ENCODE data around the gene SPEM2. TPM values are rescaled to one million over a fixed set of nuclear protein-coding genes. Genes with fewer than 3 reads are reported as not detected.

The SPEM2 gene
- total RNA-seq, 1 donor from 2014 or later, result not detected

GRCh38 chr17:7398612-7399011 is 26.8 kb upstream of the SPEM2 start:
- Mint-ChIP-seq H3K36me3 (ENCODE audit: low read depth) (peaks cover 3% of the 10 kb centered on the region), H3K4me3 (peak overlapping the region; percentile 71), H3K9me3 (no peaks in the 10 kb centered on the region), H3K27ac (ENCODE audit: unreplicated experiment) (no peak overlapping the region), H3K27me3 (ENCODE audit: low read depth) (no peaks in the 10 kb centered on the region), H3K4me1 (peaks cover 32% of the 10 kb centered on the region)
- no peak for DNase-seq (ENCODE audit: low read depth, low spot score)
- no peak for TF ChIP-seq CTCF (conservative IDR thresholded peaks at IDR 0.05)

- H3K9me3 Mint-ChIP-seq, result no peaks in the 10 kb centered on the region
- DNase-seq (ENCODE audit: low read depth, low spot score), result peak; percentile 34
These were observed 22.2 kb upstream of the SPEM2 start for GRCh38 chr17:7403043-7403726.

GRCh38 chr17:7403727-7403976 is 21.8 kb upstream of the SPEM2 start:
- Mint-ChIP-seq H3K4me3 (peak overlapping the region; percentile 97), H3K4me1 (peaks cover 43% of the 10 kb centered on the region), H3K27me3 (ENCODE audit: low read depth) (no peaks in the 10 kb centered on the region), H3K27ac (ENCODE audit: unreplicated experiment) (peak overlapping the region; percentile 81), H3K36me3 (ENCODE audit: low read depth) (peaks cover 3% of the 10 kb centered on the region), H3K9me3 (no peaks in the 10 kb centered on the region)
- TF ChIP-seq CTCF (conservative IDR thresholded peaks at IDR 0.05), result no peak
- no peak for DNase-seq (ENCODE audit: low read depth, low spot score)

More at GRCh38 chr17:7403043-7403726, 22.2 kb upstream of the SPEM2 start:
- peaks cover 48% of the 10 kb centered on the region for H3K4me1 Mint-ChIP-seq
- peaks cover 3% of the 10 kb centered on the region for H3K36me3 Mint-ChIP-seq (ENCODE audit: low read depth)
- H3K27ac Mint-ChIP-seq (ENCODE audit: unreplicated experiment), result peak overlapping the region; percentile 92
- H3K4me3 Mint-ChIP-seq, result peak overlapping the region; percentile 97
- H3K27me3 Mint-ChIP-seq (ENCODE audit: low read depth), result no peaks in the 10 kb centered on the region
- no peak for TF ChIP-seq CTCF (conservative IDR thresholded peaks at IDR 0.05)

- TF ChIP-seq CTCF (conservative IDR thresholded peaks at IDR 0.05), result peak; percentile 19
- Mint-ChIP-seq H3K9me3 (no peaks in the 10 kb centered on the region), H3K4me1 (peaks cover 43% of the 10 kb centered on the region), H3K4me3 (peak within 1 kb of the TSS; percentile 97), H3K36me3 (ENCODE audit: low read depth) (peaks cover 5% of the 10 kb centered on the region), H3K27me3 (ENCODE audit: low read depth) (no peaks in the 10 kb centered on the region), H3K27ac (ENCODE audit: unreplicated experiment) (peak within 1 kb of the TSS; percentile 92)
- DNase-seq (ENCODE audit: low read depth, low spot score), result peak; percentile 94
These were observed 21.3 kb upstream of the SPEM2 start, which contains the start of gene TMEM256 for GRCh38 chr17:7403977-7404736. Gene TMEM256, minus strand, starts transcription at chr17:7404097. Its CDS starts 13 bp downstream, at chr17:7404084.

- Mint-ChIP-seq H3K27me3 (ENCODE audit: low read depth) (no peaks in the 10 kb centered on the region), H3K4me3 (peak overlapping the region; percentile 97), H3K4me1 (peaks cover 39% of the 10 kb centered on the region), H3K36me3 (ENCODE audit: low read depth) (peaks cover 11% of the 10 kb centered on the region), H3K27ac (ENCODE audit: unreplicated experiment) (peak overlapping the region; percentile 91), H3K9me3 (no peaks in the 10 kb centered on the region)
- DNase-seq (ENCODE audit: low read depth, low spot score), result no peak
- TF ChIP-seq CTCF (conservative IDR thresholded peaks at IDR 0.05), result peak; percentile 12
These were observed 20.6 kb upstream of the SPEM2 start for GRCh38 chr17:7404737-7405349.
